GM19467 (cell line): ENCODE results near the gene CDHR3.

Experiments
- ATAC-seq: cut with Tn5 transposase; IDR thresholded peaks from one replicate; pipeline ENCODE4 v1.9.1; 2021; ENCODE audit warnings: mild to moderate bottlenecking, moderate library complexity; ENCODE audit not compliant: unreplicated experiment

Gene CDHR3

DNA sequence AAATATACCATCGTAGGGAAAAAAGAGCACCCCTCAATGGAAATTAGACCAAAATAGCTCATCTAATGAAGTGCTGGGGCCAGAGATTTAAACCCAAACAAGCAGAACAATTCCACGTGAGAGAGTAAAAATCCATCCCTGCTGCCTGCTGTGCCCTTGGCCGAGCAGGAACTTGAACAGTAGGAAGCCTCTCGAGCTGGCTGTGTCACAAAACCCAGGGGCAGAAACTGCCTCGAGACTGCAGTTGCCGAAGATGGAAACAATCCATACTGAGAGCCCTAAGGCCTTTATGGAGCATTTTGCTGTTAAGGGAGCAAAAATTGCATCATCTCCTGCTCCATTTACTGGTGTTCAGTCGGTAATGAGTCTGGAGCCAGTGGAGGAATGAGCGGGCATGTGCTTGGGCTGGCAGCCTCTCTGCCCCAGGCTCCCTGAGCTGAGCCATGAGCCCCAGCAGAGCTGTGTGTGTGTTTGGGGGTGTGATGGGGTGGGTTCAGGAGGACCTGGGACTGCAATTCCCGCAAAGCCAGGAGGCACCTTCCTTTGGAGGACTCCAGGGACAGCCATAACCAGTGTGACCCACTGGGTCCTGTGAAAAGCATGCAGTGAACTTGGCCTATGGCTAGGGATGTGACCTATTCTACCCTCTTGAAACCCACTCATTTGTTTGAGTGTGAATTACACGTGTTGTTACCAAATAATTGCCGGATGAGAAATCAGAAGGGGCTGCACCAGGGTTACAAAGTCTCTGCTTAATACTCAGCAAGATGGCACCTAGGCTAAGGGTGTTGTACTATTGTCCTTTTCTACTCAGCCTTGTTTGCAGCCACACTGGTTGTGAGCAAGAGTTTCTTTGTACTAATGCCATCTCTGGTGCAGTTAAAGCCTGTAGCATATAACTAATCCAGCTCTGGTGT lies 58.3 kb downstream of the CDHR3 start:
- no peak for ATAC-seq

- peak; percentile 59 for ATAC-seq
These were observed 59.2 kb downstream of the CDHR3 start for GRCh38 chr7:106022193-106022821.

DNA sequence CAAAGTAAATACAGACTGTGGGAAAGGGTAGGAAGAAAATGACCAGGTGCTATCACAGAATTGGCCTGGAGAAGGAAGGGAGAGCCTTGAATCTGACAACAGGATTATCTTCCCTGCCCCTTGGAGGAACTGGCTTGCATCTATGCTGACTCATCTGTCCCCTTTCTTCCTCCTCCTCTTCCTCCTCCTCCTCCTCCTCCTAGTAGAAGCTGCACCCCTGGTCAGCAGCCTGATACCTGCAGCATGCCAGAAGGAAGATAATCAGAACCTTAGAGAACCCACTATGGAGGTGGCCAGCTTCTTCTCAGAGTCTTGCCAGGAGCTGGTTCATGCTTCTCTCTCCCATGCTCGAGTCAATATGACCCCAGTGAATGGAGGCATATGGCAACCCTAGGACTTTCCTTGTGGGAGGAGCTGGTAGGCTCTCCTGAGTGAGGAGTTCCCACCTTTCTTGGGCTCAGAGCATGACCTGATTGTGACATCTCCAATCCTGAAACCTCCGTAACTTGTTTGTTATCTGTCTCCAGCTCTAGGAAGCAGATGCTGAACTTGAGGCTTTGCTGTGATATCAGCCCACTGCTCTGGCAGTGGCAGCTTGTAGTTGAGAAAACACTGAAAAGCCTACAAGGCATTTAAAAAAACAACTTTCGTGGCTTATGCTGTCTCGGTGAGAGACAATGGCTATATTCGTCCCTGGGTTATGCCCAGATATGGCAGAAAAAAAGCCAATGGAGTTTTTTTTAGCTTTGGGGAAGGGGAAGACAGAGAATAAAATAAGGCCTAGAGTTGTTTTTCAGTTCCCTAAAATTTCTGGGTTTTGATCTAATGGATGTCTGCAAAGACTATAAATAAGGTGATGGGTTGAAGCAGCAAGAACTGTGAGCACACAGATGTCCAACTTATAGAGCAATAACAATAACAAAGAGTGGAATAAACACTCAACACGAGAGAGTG lies 60.6 kb downstream of the CDHR3 start:
- no peak for ATAC-seq

DNA sequence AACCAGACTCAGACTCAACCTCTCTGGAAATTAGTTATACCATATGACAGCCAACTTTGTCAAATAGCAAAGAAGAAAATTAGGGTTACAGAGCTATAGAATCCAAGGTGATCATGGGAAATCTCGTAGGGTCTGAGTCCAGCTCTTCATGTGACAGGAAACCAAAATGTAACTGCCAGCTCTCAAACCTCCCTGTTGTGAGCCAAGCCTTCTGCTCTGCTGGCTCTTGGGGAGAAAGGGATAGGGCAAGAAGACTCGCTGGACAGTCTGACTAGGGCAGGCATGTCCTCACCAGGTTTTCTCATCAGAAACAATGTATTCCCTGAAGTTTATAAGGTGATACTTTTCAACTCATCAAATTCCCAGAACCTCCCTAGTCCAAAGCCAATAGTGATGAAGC lies 63.0 kb downstream of the CDHR3 start:
- no peak for ATAC-seq

DNA sequence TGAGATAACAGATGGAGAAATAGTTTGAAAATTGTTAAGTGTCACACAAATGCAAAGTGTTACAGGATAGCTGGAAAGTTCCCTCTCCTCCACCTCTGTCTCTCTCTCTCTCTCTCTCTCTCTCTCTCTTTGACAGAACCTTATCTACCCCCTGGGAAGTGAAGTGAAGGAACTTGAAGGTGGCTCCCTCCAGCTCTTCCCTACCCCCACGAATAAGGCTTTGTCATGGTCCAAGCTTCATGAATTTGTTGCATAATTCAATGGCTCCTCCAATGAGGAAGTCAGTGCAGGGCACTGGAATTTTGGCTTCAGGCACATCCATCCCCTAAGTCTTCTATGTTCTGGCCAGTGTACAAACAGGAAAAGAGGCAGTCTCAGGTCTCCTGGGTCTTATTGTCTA lies 66.4 kb downstream of the CDHR3 start:
- no peak for ATAC-seq

GRCh38 chr7:106029941-106030340 lies 66.9 kb downstream of the CDHR3 start:
- no peak for ATAC-seq

DNA sequence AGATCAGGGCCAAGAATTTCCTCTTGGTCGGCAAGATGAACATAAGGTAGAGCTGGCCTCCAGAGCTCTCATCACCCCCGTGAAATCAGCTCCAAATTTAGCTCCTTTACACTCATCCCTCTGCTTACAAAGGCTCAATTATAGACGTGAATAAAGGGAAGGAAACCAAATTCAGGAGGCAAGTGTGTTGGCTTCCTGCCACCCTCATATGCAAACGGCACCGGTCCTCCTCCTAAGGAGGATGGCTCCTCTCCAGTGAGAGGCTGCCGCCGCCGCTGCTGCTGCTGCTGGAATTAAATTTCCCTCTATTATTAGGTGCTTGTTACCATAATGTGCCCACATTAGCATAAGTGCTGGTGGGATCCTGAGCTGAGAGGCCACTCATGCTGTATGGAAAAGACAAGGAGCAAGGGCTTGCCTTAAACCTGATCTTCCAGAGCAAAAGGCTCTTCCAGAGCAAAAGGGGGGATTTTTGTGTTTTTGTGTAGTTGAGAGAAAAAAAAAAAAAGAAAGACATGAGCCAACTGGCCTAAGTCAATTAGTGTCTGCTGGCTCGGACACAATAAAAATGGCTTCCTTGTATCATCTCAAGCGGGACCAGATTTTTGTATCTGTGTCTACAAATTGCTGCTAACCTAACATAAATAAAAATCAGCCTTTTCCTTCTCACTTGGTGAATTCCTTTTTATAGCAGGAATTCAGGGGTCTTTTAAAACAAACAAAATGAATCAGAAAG lies 68.4 kb downstream of the CDHR3 start:
- no peak for ATAC-seq

- ATAC-seq: no peak
These were observed 69.2 kb downstream of the CDHR3 start for GRCh38 chr7:106032295-106032694.

- ATAC-seq: no peak
These were observed 70.7 kb downstream of the CDHR3 start for GRCh38 chr7:106033735-106034134.

- no peak for ATAC-seq
These were observed 71.3 kb downstream of the CDHR3 start for GRCh38 chr7:106034383-106034782.

GRCh38 chr7:106035568-106035967 lies 72.5 kb downstream of the CDHR3 start:
- no peak for ATAC-seq

DNA sequence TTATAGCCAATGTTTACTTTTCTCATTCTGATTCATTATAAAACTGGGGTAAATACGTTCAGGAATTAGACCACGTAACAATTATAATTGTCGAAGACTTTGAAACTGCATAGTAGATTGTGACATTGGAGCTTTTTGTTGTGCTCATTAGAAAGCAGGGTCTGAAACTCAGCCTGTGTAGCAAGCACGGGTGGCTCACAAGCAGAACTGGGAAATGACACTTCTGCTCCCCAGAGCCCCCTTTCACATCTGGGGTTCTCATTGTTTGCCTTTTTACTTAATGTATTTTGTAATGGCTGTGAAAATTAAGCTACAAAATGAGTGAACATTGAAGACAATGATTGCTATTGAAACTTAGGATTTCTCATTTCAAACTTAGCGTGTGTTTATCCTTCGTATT lies 72.9 kb downstream of the CDHR3 start:
- ATAC-seq: no peak

- no peak for ATAC-seq
These were observed 74.6 kb downstream of the CDHR3 start for GRCh38 chr7:106037489-106038176.

DNA sequence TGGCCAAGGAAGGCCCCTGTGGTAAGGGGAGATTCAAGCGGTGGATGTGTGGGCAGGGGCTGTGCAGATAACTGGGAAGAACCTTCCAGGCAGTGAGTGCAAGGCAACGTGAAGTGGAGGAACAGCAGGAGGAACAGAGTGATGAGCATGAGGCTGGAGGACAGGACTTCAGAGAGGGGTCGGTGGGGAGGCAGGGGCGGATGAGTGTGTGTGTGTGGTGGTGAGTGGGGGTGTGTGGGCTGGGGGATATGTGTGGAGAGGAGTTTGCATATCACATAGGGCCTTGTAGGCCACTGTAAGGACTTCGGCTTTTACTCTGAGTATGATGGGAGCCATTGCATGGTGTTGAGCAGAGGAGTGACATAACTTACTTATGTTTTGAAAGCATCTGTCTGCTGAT lies 75.2 kb downstream of the CDHR3 start:
- ATAC-seq: no peak

DNA sequence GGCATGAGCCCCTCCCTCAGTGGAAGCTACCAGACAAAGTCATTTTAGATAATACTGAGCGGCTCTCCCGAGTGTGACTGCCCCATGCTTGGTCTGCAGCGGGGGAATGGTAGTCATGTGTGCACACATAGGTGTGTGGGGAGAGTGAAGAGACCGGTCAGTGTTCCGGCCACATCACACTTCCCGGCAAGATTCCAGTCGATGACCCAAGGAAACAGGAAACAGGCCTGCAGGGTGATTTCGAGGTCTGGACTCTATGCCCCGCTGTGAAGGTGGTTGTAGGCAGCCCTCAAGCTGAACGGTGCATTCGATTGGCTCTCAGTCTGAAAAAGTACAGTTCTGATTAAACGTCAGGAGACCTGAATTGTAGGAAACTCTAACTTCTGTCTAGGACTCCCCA lies 75.9 kb downstream of the CDHR3 start:
- ATAC-seq: no peak

DNA sequence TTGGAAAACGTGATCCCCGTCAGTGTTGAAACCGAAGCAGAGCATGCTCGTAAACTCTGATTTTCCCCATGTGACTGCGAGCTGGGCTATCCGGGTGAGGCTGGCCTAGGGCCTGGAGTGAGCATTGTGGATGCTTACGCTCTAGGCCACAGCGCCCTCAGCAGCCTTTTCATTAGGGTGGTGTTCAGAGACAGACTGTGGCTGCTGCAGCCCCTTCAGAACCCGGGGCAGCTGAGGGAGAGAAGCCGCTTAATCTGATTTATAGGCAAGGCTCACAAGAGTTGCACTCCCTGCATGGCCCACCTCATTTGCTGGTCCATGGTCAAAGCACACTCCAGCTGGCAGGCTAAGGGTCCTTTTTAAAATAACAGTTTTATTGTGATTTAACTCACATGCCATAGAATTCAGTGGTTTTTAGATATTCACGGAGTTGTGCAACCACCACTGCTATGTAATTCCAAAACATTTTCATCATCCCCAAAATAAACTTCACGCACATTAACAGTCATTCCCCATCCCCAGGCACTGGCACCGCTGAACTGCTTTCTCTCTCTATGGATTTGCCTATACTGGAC lies 76.5 kb downstream of the CDHR3 start:
- no peak for ATAC-seq

- ATAC-seq: no peak
These were observed 78.2 kb downstream of the CDHR3 start for GRCh38 chr7:106041140-106041717.

- no peak for ATAC-seq
These were observed 79.1 kb downstream of the CDHR3 start for GRCh38 chr7:106042196-106042611.

DNA sequence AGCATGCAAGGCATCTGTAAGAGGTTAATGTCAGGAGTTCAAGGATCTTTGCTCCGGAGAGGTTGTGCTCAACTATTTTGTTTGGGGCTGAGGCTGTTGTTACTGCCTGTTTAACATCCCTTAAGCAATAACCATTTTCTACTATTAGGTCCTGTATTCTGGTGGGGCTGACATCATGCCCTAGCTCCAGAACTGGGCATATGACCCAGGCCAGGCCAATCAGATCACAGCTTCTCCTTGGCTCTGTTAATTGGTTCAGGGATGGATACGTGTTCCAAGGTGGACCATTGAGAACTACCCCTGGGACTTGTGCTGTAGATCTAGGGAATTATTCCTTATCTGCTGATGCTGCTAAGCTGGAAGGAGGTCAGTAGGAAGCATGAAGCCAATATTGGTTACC lies 82.1 kb downstream of the CDHR3 start:
- no peak for ATAC-seq
